Uterine smooth muscle cell (primary cell): Measurements from ENCODE around the gene FTL. TPM values are rescaled to one million over a fixed set of nuclear protein-coding genes. Genes with fewer than 3 reads are reported as not detected.

Source experiments
- total RNA-seq: library from RNA; depleted of rRNA; stranded (reverse); fragments of >200 nt; gene quantifications from 2 replicates; pipeline ENCODE4 v1.2.3, GENCODE V29; 2014

The FTL gene
- total RNA-seq = 901 and 3,848 TPM in 2 replicates

GRCh38 chr19:48965040-48965805 lies at the start of gene FTL:
Gene FTL, plus strand, starts transcription at chr19:48965309. Its CDS starts 199 bp downstream, at chr19:48965508.

GRCh38 chr19:48933382-48933932 lies 31.7 kb upstream of the FTL start, which contains the start of gene DHDH:
Gene DHDH, plus strand, starts transcription at chr19:48933699. Its CDS starts 23 bp downstream, at chr19:48933722.

GRCh38 chr19:48954595-48955307 lies 10.4 kb upstream of the FTL start, which contains the start of gene BAX:
Gene BAX, plus strand, starts transcription at chr19:48954875. Its CDS starts 54 bp downstream, at chr19:48954929.

GRCh38 chr19:48993175-48994034 lies 28.3 kb downstream of the FTL start, which contains the start of the genes GYS1 and RUVBL2:
Gene GYS1, minus strand, starts transcription at chr19:48993309. Its CDS starts 197 bp downstream, at chr19:48993112.
Gene RUVBL2, plus strand, starts transcription at chr19:48993887. Its CDS starts 25 bp downstream, at chr19:48993912.

Other genes with a start within 250 kb of the FTL start
- 1.1 and 1.2 TPM in 2 replicates for gene MAMSTR, start 245.6 kb upstream of the FTL start, total RNA-seq
- gene RASIP1, start 224.7 kb upstream of the FTL start, total RNA-seq = 0.44 and 0.87 TPM in 2 replicates
- gene IZUMO1, start 218.4 kb upstream of the FTL start, total RNA-seq = not detected in 2 replicates
- gene FUT1, start 212.7 kb upstream of the FTL start, total RNA-seq = 0.33 and 1.1 TPM in 2 replicates
- not detected in 2 replicates for gene FGF21, start 209.8 kb upstream of the FTL start, total RNA-seq
- 27.8 and 36.2 TPM in 2 replicates for gene BCAT2, start 154.3 kb upstream of the FTL start, total RNA-seq
- gene HSD17B14, start 128.8 kb upstream of the FTL start, total RNA-seq = 6.0 and 16.1 TPM in 2 replicates
- gene PLEKHA4, start 96.7 kb upstream of the FTL start, total RNA-seq = 12.0 and 15.5 TPM in 2 replicates
- gene PPP1R15A, start 92.9 kb upstream of the FTL start, total RNA-seq = 124 and 144 TPM in 2 replicates
- gene TULP2, start 66.6 kb upstream of the FTL start, total RNA-seq = 0.37 TPM in 1 of 2 replicates, not detected in the other
- gene NUCB1, start 65.0 kb upstream of the FTL start, total RNA-seq = 69.9 and 197 TPM in 2 replicates
- gene DHDH, start 31.6 kb upstream of the FTL start, total RNA-seq = not detected in 2 replicates
- gene BAX, start 10.4 kb upstream of the FTL start, total RNA-seq = 64.2 and 70.1 TPM in 2 replicates
- 23.4 and 31.5 TPM in 2 replicates for gene GYS1, start 28.0 kb downstream of the FTL start, total RNA-seq
- gene RUVBL2, start 28.6 kb downstream of the FTL start, total RNA-seq = 213 and 418 TPM in 2 replicates
- not detected in 2 replicates for gene LHB, start 51.8 kb downstream of the FTL start, total RNA-seq
- not detected in 2 replicates for gene CGB3, start 59.0 kb downstream of the FTL start, total RNA-seq
- not detected in 2 replicates for gene CGB2, start 66.6 kb downstream of the FTL start, total RNA-seq
- not detected in 2 replicates for gene CGB1, start 71.6 kb downstream of the FTL start, total RNA-seq
- not detected in 2 replicates for gene CGB5, start 78.5 kb downstream of the FTL start, total RNA-seq
- not detected in 2 replicates for gene CGB8, start 83.8 kb downstream of the FTL start, total RNA-seq
- gene CGB7, start 92.4 kb downstream of the FTL start, total RNA-seq = 0.22 and 0.37 TPM in 2 replicates
- not detected in 2 replicates for gene NTF4, start 99.5 kb downstream of the FTL start, total RNA-seq
- not detected in 2 replicates for gene KCNA7, start 107.4 kb downstream of the FTL start, total RNA-seq
- 101 and 166 TPM in 2 replicates for gene SNRNP70, start 120.1 kb downstream of the FTL start, total RNA-seq
- gene LIN7B, start 149.1 kb downstream of the FTL start, total RNA-seq = 4.8 and 13.1 TPM in 2 replicates
- gene C19orf73, start 153.8 kb downstream of the FTL start, total RNA-seq = 0.87 and 1.2 TPM in 2 replicates
- gene PPFIA3, start 154.2 kb downstream of the FTL start, total RNA-seq = 1.2 and 1.5 TPM in 2 replicates
- not detected in 2 replicates for gene HRC, start 190.1 kb downstream of the FTL start, total RNA-seq
- 10.2 and 17.1 TPM in 2 replicates for gene TRPM4, start 192.5 kb downstream of the FTL start, total RNA-seq